ENCODE results near the gene ARMC9. TPM values are rescaled to one million over a fixed set of nuclear protein-coding genes. Genes with fewer than 3 reads are reported as not detected.

ARMC9 gene
- total RNA-seq, 4 donors from 2014 or later = 16.8 to 47.6 (median 39.3) TPM

DNA sequence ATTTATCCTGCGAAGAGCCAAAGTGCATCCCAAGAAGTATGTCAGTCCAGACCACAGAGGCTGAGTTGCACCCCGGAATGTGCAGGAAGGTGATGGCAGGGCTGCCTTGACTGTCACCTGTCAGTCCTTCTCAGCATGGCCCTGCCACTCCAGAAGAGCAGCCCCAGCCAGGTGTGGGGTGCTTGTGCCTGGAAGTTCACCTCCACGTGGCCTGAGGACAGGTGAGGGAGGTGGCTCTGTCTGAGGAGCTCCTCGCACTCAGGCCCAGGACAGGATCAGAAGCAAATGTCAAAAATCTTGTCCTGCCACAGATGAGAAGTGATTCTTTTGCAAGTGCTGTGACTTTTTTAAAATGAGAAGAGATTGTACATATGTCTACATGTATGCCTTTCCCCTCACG, 165.6 kb downstream of the ARMC9 start:
- Histone ChIP-seq H3K27ac (no peak overlapping the region), H3K36me3 (no peaks in the 10 kb centered on the region), H3K9me3 (no peaks in the 10 kb centered on the region), H3K27me3 (no peaks in the 10 kb centered on the region), H3K4me3 (no peak overlapping the region), H3K4me1 (no peaks in the 10 kb centered on the region)
- TF ChIP-seq, protein P1, sequence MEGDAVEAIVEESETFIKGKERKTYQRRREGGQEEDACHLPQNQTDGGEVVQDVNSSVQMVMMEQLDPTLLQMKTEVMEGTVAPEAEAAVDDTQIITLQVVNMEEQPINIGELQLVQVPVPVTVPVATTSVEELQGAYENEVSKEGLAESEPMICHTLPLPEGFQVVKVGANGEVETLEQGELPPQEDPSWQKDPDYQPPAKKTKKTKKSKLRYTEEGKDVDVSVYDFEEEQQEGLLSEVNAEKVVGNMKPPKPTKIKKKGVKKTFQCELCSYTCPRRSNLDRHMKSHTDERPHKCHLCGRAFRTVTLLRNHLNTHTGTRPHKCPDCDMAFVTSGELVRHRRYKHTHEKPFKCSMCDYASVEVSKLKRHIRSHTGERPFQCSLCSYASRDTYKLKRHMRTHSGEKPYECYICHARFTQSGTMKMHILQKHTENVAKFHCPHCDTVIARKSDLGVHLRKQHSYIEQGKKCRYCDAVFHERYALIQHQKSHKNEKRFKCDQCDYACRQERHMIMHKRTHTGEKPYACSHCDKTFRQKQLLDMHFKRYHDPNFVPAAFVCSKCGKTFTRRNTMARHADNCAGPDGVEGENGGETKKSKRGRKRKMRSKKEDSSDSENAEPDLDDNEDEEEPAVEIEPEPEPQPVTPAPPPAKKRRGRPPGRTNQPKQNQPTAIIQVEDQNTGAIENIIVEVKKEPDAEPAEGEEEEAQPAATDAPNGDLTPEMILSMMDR (IDR thresholded peaks at IDR 0.05) = no peak
- TF ChIP-seq POLR2A (IDR thresholded peaks at IDR 0.05) = no peak
- no peak for DNase-seq
- intact Hi-C loops (cut with DNase I; ENCODE audit: low total_unique reads) = no loop called here

DNA sequence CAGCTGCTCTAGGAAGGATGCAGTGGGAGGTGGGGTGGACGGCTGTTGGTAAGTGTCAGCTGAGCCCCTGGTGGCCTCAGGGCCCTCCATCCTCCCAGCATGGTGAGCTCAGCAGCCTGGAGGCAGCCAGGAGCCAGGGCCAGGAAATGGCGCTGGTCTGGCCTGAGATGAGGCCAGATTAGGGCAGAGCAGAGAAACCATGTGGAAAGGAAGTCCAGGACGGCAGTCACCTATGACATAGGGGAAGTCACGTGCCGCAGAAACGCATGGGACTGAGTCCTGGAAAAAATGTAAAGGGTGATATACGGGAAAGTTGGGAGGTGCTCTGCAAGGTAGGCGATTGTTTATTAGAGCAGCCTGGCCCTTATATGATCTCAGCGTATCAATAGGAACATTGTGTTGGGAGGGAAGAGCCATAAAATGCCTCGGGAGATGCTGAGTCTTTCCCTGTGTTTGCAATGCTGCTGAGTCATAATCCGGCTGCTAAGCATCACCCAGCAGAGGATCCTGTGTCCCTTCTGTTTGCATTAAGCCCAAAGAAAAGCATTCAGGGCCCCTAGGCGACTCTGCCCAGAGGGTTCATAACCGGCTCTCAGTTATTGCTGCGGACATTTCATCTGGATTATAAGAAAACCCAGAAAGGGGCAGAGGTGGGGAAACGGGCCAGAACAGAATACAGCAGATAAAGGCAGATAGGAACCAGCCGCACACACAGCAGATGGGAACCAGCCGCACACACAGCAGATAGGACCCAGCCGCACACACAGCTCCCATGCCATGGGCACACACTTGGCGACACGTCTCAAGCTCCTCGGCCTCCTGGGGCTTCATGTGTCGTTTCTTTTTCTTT, 166.8 kb downstream of the ARMC9 start:
- intact Hi-C loops (cut with DNase I; ENCODE audit: low total_unique reads) = no loop called here
- H3K4me3 ChIP-seq = no peak overlapping the region
- H3K27me3 ChIP-seq = no peaks in the 10 kb centered on the region
- H3K36me3 ChIP-seq = no peaks in the 10 kb centered on the region
- no peak overlapping the region for H3K27ac ChIP-seq
- no peak for DNase-seq
- no peaks in the 10 kb centered on the region for H3K9me3 ChIP-seq
- no peak for TF ChIP-seq POLR2A (IDR thresholded peaks at IDR 0.05)
- TF ChIP-seq, protein P1 (IDR thresholded peaks at IDR 0.05) = no peak
- no peaks in the 10 kb centered on the region for H3K4me1 ChIP-seq

DNA sequence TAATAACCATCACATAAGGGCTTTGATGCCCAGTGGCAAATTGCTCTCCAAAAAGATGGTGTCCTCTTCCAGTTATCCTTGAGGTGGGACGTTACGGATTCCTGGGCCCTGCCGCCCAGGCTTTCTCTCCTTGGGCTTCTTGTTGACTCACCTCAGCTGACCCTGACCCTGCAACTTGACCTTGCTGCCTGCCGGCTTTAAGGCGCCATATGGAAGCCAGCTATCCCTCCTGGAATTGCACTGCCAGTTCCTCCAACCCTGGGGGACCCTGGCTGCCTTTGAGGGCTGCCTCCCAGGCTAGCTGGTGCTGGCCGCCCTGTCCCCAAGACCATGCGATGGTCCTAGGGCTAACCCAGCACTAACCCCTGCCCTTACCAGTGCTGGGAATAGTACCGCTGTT, 168.7 kb downstream of the ARMC9 start:
- no peak for DNase-seq
- no peaks in the 10 kb centered on the region for H3K36me3 ChIP-seq
- H3K4me3 ChIP-seq = no peak overlapping the region
- no peaks in the 10 kb centered on the region for H3K27me3 ChIP-seq
- H3K9me3 ChIP-seq = no peaks in the 10 kb centered on the region
- intact Hi-C loops (cut with DNase I; ENCODE audit: low total_unique reads) = no loop called here
- no peak for TF ChIP-seq POLR2A (IDR thresholded peaks at IDR 0.05)
- TF ChIP-seq, protein P1 (IDR thresholded peaks at IDR 0.05) = no peak
- H3K27ac ChIP-seq = no peak overlapping the region
- H3K4me1 ChIP-seq = no peaks in the 10 kb centered on the region

DNA sequence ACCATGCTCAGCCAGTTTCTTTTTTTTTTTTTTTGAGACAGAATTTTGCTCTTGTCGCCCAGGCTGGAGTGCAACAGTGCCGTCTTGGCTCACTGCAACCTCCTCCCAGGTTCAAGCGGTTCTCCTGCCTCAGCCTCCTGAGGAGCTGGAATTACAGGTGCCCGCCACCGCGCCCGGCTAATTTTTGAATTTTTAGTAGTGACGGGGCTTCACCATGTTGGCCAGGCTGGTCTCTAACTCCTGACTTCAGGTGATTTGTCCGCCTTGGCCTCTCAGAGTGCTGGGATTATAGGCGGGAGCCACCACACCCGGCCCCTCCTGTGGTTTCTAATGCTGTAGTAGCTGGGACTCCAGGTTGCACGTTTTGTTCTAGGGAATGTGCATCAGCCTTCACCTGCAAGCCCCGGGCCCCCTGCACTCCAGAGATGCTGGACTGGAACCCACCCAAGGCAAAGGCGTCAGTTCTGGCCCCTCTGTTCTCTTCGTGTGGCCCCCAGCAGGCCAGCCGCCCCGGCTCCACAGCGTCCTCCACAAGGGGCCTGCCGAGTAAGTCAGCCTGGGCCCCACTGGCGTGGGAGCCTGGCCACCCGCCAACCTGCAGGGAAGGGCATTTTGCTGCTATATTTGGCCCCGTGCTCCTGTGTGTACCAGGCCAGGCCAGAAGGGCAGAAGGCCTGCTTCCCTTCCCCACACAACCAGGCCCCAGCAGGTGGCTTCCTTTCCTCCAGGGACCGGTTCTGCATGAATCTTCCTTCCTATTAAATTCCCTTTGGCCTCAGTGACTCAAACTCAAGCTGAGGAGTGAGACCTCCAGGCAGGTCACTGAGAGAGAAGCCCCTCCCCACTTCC, 171.4 kb downstream of the ARMC9 start:
- no peaks in the 10 kb centered on the region for H3K9me3 ChIP-seq
- no peak overlapping the region for H3K4me3 ChIP-seq
- no peaks in the 10 kb centered on the region for H3K36me3 ChIP-seq
- H3K27me3 ChIP-seq = no peaks in the 10 kb centered on the region
- no peak for DNase-seq
- intact Hi-C loops (cut with DNase I; ENCODE audit: low total_unique reads) = no loop called here
- TF ChIP-seq POLR2A (IDR thresholded peaks at IDR 0.05) = no peak
- TF ChIP-seq, protein P1 (IDR thresholded peaks at IDR 0.05) = no peak
- no peaks in the 10 kb centered on the region for H3K4me1 ChIP-seq
- no peak overlapping the region for H3K27ac ChIP-seq

DNA sequence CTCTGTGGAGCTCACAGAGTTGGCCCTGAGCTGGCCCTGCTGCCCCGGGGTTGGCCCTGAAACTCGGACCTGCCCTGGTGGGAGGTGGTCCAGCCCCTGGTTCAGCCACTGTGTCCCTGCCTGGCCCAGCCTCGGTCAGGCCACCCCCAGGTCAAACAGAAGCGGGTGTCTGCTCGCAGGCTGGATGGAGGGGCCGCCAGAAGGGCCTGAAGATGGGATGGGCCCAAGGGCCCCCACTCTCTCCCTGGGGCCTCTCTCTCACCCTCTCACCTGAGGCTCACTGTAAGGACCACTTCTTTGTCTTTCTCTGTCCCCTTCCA, 172.0 kb downstream of the ARMC9 start:
- intact Hi-C loops (cut with DNase I; ENCODE audit: low total_unique reads) = no loop called here
- Histone ChIP-seq H3K4me3 (no peak overlapping the region), H3K27ac (no peak overlapping the region), H3K36me3 (no peaks in the 10 kb centered on the region), H3K27me3 (no peaks in the 10 kb centered on the region), H3K4me1 (no peaks in the 10 kb centered on the region), H3K9me3 (no peaks in the 10 kb centered on the region)
- TF ChIP-seq, protein P1 (IDR thresholded peaks at IDR 0.05) = no peak
- TF ChIP-seq POLR2A (IDR thresholded peaks at IDR 0.05) = no peak
- no peak for DNase-seq

Measured in uterus (tissue), 4 donors.